ENCODE data around the gene AFF1. TPM values are rescaled to one million over a fixed set of nuclear protein-coding genes. Genes with fewer than 3 reads are reported as not detected.
"Not testable (repeated sequence)": the region's sequence is repeated elsewhere in the genome, so short reads cannot be mapped to it uniquely, and the experiment has no call there.

The AFF1 gene
- polyA plus RNA-seq, 1 donor = 25.1 TPM

- DNase-seq (ENCODE audit: low read depth) = no peak
These were observed 42.9 kb downstream of the AFF1 start for GRCh38 chr4:86977621-86978184.

- DNase-seq (ENCODE audit: low read depth) = no peak
These were observed 43.9 kb downstream of the AFF1 start for GRCh38 chr4:86978709-86979108.

GRCh38 chr4:86980230-86980629 is 45.4 kb downstream of the AFF1 start:
- no peak for DNase-seq (ENCODE audit: low read depth)

GRCh38 chr4:86981789-86982188 is 47.0 kb downstream of the AFF1 start:
- no peak for DNase-seq (ENCODE audit: low read depth)

GRCh38 chr4:86985852-86986251 is 51.0 kb downstream of the AFF1 start:
- not testable (repeated sequence) for DNase-seq (ENCODE audit: low read depth)

GRCh38 chr4:86989658-86990057 is 54.8 kb downstream of the AFF1 start:
- DNase-seq (ENCODE audit: low read depth) = not testable (repeated sequence)

- no peak for DNase-seq (ENCODE audit: low read depth)
These were observed 55.7 kb downstream of the AFF1 start for GRCh38 chr4:86990510-86990909.

- DNase-seq (ENCODE audit: low read depth) = no peak
These were observed 57.2 kb downstream of the AFF1 start for GRCh38 chr4:86991994-86992393.

GRCh38 chr4:86993909-86994681 is 59.3 kb downstream of the AFF1 start:
- no peak for DNase-seq (ENCODE audit: low read depth)

GRCh38 chr4:86994686-86995085 is 59.9 kb downstream of the AFF1 start:
- DNase-seq (ENCODE audit: low read depth) = no peak

- DNase-seq (ENCODE audit: low read depth) = not testable (repeated sequence)
These were observed 61.7 kb downstream of the AFF1 start for GRCh38 chr4:86996510-86996909.

- DNase-seq (ENCODE audit: low read depth) = no peak
These were observed 64.4 kb downstream of the AFF1 start for GRCh38 chr4:86999136-86999643.

- DNase-seq (ENCODE audit: low read depth) = no peak
These were observed 67.9 kb downstream of the AFF1 start for GRCh38 chr4:87002682-87003043.

- DNase-seq (ENCODE audit: low read depth) = no peak
These were observed 68.5 kb downstream of the AFF1 start for GRCh38 chr4:87003266-87003665.

- no peak for DNase-seq (ENCODE audit: low read depth)
These were observed 70.5 kb downstream of the AFF1 start for GRCh38 chr4:87005369-87005689.

GRCh38 chr4:87005690-87006425 is 71.0 kb downstream of the AFF1 start:
- no peak for DNase-seq (ENCODE audit: low read depth)

- DNase-seq (ENCODE audit: low read depth) = peak; percentile 54
These were observed 71.5 kb downstream of the AFF1 start for GRCh38 chr4:87006426-87006675.

- DNase-seq (ENCODE audit: low read depth) = peak; percentile 52
These were observed 72.1 kb downstream of the AFF1 start for GRCh38 chr4:87006676-87007527.

GRCh38 chr4:87007528-87008446 is 73.0 kb downstream of the AFF1 start:
- no peak for DNase-seq (ENCODE audit: low read depth)

GRCh38 chr4:87009095-87009648 is 74.4 kb downstream of the AFF1 start:
- DNase-seq (ENCODE audit: low read depth) = no peak

- DNase-seq (ENCODE audit: low read depth) = no peak
These were observed 75.4 kb downstream of the AFF1 start for GRCh38 chr4:87010192-87010591.

Data from forelimb muscle (tissue), 1 donor.